K562 (cell line): ENCODE results near the gene FASTK. TPM values are rescaled to one million over a fixed set of nuclear protein-coding genes. Genes with fewer than 3 reads are reported as not detected.
A peak's percentile ranks its signal among the peaks of the same experiment; 100 is the strongest.

ENCODE experiments used
- ATAC-seq: fragments of 200-7000 bp; cut with Tn5 transposase; 3 replicates; pipeline ENCODE4 v1.9.1; 2020; ENCODE audit warnings: moderate library complexity
- BruUV-seq: library from RNA; stranded (reverse); fragments of 400-500 nt; replicated peaks from 2 replicates; lab custom pipeline; 2021; lab: Mats Ljungman, UMichigan
- CTCF ChIA-PET: fragments of 300-600 bp; formaldehyde crosslinking; extraction: SDS; loops from one replicate; lab custom pipeline; 2021; ENCODE audit warnings: low intra/inter-chr PET ratio; lab: Yijun Ruan, JAX
- POLR2A ChIA-PET: fragments of 300-600, 350-650 bp; sonication (Branson Sonifier 250); formaldehyde crosslinking; extraction: SDS; loops from one replicate; lab custom pipeline; 2021; ENCODE audit warnings: antibody characterized with exemption, inconsistent platforms; lab: Yijun Ruan, JAX
- DNase-seq, 4 experiments: peaks; one replicate each; pipeline versions ENCODE4 v3.0.0 to v3.0.0-alpha.2; 2011 to 2018; ENCODE audit warnings: low spot score in 3 of 4, mixed read lengths in 3 of 4; ENCODE audit errors: extremely low read depth in 1 of 4
- FAIRE-seq: peaks from 2 replicates; lab custom pipeline; 2011; peaks lifted over from hg19 to GRCh38; lab: Jason Lieb, UNC
- H2AFZ ChIP-seq: 2 replicates; pipeline ENCODE4 v1.6.0; 2011; ENCODE audit warnings: low read depth, low read length, control low read depth, inconsistent platforms
- H3K27ac ChIP-seq: fragments of 200-600 bp; 3 replicates; pipeline ENCODE4 v1.8.0; 2011; ENCODE audit warnings: low read depth, mild to moderate bottlenecking, control low read depth, inconsistent platforms, low read length, moderate library complexity, mixed read lengths; ENCODE audit errors: extremely low read depth
- H3K27me3 ChIP-seq, 2 experiments: fragments of 300-600 bp in 1 of 2; 2 replicates in 1 of 2; 3 replicates in 1 of 2; pipeline versions ENCODE4 v1.6.0 to v1.8.0; 2011; ENCODE audit warnings: inconsistent platforms in 2 of 2, low read length in 2 of 2, mild to moderate bottlenecking in 1 of 2, mixed read lengths in 1 of 2, moderate library complexity in 1 of 2; ENCODE audit not compliant: control insufficient read depth in 2 of 2, insufficient read depth in 2 of 2
- H3K36me3 ChIP-seq: fragments of 300-600 bp; 3 replicates; pipeline ENCODE4 v1.8.0; 2011; ENCODE audit warnings: mild to moderate bottlenecking, low read length, inconsistent platforms; ENCODE audit not compliant: control insufficient read depth, insufficient read depth
- H3K4me1 ChIP-seq, 2 experiments: fragments of 200-600 bp in 1 of 2; replicated peaks in 1 of 2; 2 replicates in 1 of 2; 3 replicates in 1 of 2; pipeline versions ENCODE4 v1.5.1 to v1.8.0; 2011; ENCODE audit warnings: inconsistent platforms in 2 of 2, low read length in 2 of 2, mild to moderate bottlenecking in 1 of 2, mixed read lengths in 1 of 2, moderate library complexity in 1 of 2; ENCODE audit not compliant: control insufficient read depth in 2 of 2, insufficient read depth in 2 of 2
- H3K4me2 ChIP-seq: 2 replicates; pipeline ENCODE4 v1.6.1; 2011; ENCODE audit warnings: low read length, control low read depth, inconsistent platforms, mixed read lengths; ENCODE audit not compliant: insufficient read depth
- H3K4me3 ChIP-seq: fragments of 200-600 bp; sonication (generic), shearing (Covaris generic); 2 replicates; pipeline ENCODE4 v1.5.1; 2016; ENCODE audit warnings: control low read depth, inconsistent platforms
- H3K79me2 ChIP-seq: fragments of 200-600 bp; 3 replicates; pipeline ENCODE4 v1.8.0; 2011; ENCODE audit warnings: low read length, inconsistent platforms; ENCODE audit not compliant: control insufficient read depth, insufficient read depth
- H3K9ac ChIP-seq, 2 experiments: 2 replicates each; pipeline versions ENCODE4 v1.6.0 to v1.6.1; 2011; ENCODE audit warnings: low read depth in 2 of 2, low read length in 2 of 2, control low read depth in 1 of 2, inconsistent platforms in 1 of 2, mild to moderate bottlenecking in 1 of 2, mixed read lengths in 1 of 2; ENCODE audit not compliant: insufficient read depth in 1 of 2
- H3K9me1 ChIP-seq: one replicate; pipeline ENCODE4 v1.6.0; 2011; ENCODE audit warnings: inconsistent platforms, mild to moderate bottlenecking, low read length, moderate library complexity; ENCODE audit not compliant: control insufficient read depth, insufficient read depth
- H3K9me3 ChIP-seq: replicated peaks from 2 replicates; pipeline ENCODE4 v1.5.1; 2011; ENCODE audit warnings: low read depth, low read length, inconsistent platforms; ENCODE audit not compliant: control insufficient read depth, insufficient read depth
- H4K20me1 ChIP-seq: replicated peaks from 2 replicates; pipeline ENCODE4 v1.6.1; 2011; ENCODE audit warnings: low read length, inconsistent platforms, mixed read lengths; ENCODE audit not compliant: control insufficient read depth, insufficient read depth
- HMG20A ChIP-seq: fragments of 450-650 bp; formaldehyde crosslinking; conservative IDR thresholded peaks from 2 replicates; pipeline ENCODE4 v1.4.0; 2020; ENCODE audit warnings: mild to moderate bottlenecking, mixed read lengths
- IRF2 ChIP-seq: sonication (generic); formaldehyde crosslinking; IDR thresholded peaks from 2 replicates; pipeline ENCODE4 v1.8.1; 2022; ENCODE audit warnings: mild to moderate bottlenecking, missing genetic modification reagents
- NONO ChIP-seq, 2 experiments: fragments of 200-400 bp in 1 of 2; fragments of 450-650 bp in 1 of 2; formaldehyde crosslinking in 1 of 2; IDR thresholded peaks; 2 replicates each; pipeline ENCODE4 v1.6.1; 2017; ENCODE audit warnings: low read depth in 2 of 2, mild to moderate bottlenecking in 2 of 2, moderate library complexity in 2 of 2, low read length in 1 of 2
- POLR2A ChIP-seq: fragments of 450-650 bp; conservative IDR thresholded peaks from 2 replicates; pipeline ENCODE4 v1.6.1; 2016
- SPI1 ChIP-seq: IDR thresholded peaks from 2 replicates; pipeline ENCODE4 v1.6.1; 2011; ENCODE audit warnings: low read depth, low read length, control low read depth, borderline replicate concordance
- XRCC5 ChIP-seq: fragments of 200-400 bp; formaldehyde crosslinking; IDR thresholded peaks from 2 replicates; pipeline ENCODE4 v1.6.1; 2017; ENCODE audit warnings: low read depth, mild to moderate bottlenecking, low read length
- ZNF41 ChIP-seq: fragments of 250-450 bp; sonication (Bioruptor Pico); conservative IDR thresholded peaks from 2 replicates; pipeline ENCODE4 v1.4.0; 2020; ENCODE audit warnings: mild to moderate bottlenecking
- WGBS: fragments of 100-300 bp; shearing (Covaris generic); methylation state at CpG from one replicate; pipeline ENCODE4 v1.1.6; 2016; ENCODE audit warnings: low coverage, mixed read lengths; ENCODE audit not compliant: insufficient coverage; ENCODE audit errors: missing lambda C conversion rate; 5-methylcytosine and 5-hydroxymethylcytosine counted together
- in situ Hi-C: fragments of 300-500 bp; cut with MboI; formaldehyde crosslinking; loops from 4 replicates; pipeline ENCODE4 v1.15.0; 2018; ENCODE audit warnings: inconsistent platforms, mixed read lengths
- intact Hi-C: fragments of 100-400 bp; cut with micrococcal nuclease; formaldehyde crosslinking; loops from 2 replicates; pipeline ENCODE4 v1.14.2; 2022
- polyA plus RNA-seq, 8 experiments: library from polyadenylated mRNA; depleted of rRNA in 4 of 8; stranded (reverse) in 5 of 8; unstranded in 3 of 8; fragments of >200 nt; fragmentation: Nextera tagmentation in 2 of 8; fragmentation: Illumina TruSeq in 1 of 8; extraction: Ambion mirVana in 2 of 8; extraction: Trizol in 1 of 8; gene quantifications; 2 replicates each; pipeline versions ENCODE4 v1.2.1 to v1.2.3, GENCODE V29; 2011 to 2014; ENCODE audit warnings: inconsistent platforms in 1 of 8, missing spikeins in 1 of 8
- total RNA-seq, 7 experiments: library from RNA; depleted of rRNA in 6 of 7; stranded (reverse); fragments of >200 nt in 6 of 7; fragmentation: Illumina TruSeq in 2 of 7; extraction: Trizol in 2 of 7; gene quantifications; 2 replicates each; pipeline versions ENCODE4 v1.2.1 to v1.2.3, GENCODE V29; 2011 to 2021; ENCODE audit warnings: low replicate concordance in 1 of 7
- TF ChIP-seq, protein P1 (sequence below): sonication (generic); formaldehyde crosslinking; IDR thresholded peaks from 2 replicates; pipeline ENCODE4 v1.8.1; 2023; ENCODE audit warnings: mild to moderate bottlenecking, missing genetic modification reagents
- TF ChIP-seq, protein P2 (sequence below): sonication (generic); formaldehyde crosslinking; IDR thresholded peaks from 2 replicates; pipeline ENCODE4 v1.9.0; 2022; ENCODE audit warnings: mild to moderate bottlenecking, missing genetic modification reagents

FASTK gene
- total and polyA plus RNA-seq, 9 of the 15 experiments (the other 6 are each of a cell fraction or from before 2014, with no cell fraction given): 0.51 to 150 (median 48.2) TPM

DNA sequence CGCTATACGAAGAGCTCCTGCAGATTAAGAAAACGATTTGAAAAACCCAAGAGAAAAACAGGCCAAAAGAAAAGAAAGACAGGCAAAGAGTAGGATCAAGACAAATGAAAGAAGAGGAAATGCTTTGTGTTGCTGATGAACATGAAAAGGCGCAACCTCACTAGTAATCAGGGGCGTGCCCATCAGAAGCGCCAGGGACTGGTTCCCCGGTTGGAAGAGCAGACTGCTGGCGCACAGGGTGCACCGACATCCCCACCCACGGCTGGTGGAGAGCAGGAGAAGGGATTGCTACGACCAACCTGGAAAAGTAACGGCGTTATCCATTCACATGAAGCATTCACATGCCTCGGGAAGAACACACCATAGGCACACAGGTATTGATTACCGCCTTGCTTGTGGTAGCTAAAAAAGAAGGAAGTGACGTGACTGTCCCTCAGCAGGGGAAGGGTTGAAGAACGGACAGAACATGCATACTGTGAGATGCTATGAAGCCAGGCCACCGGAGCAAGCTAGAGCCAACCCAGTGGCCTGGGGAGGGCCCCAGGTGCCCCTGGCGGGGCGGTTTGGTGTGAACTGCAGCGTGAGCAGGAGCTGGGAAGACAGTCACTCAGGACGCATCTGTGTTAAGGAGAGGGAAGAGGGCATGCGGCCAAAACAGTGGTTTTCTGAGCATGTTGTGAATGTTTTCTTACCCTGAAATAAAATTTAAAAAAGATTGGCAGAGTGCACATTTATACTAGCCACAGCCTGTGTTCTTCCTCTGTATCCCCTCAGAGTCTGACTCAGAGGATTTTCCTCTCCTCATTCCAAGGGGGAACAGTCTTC, 24.0 kb upstream of the FASTK start:
- Histone ChIP-seq H3K9ac (peak overlapping the region in 1 of 2 experiments; percentile 68; a peak in 1 of 4 replicates), H4K20me1 (peaks cover 61% of the 10 kb centered on the region), H3K9me3 (no peaks in the 10 kb centered on the region), H3K4me3 (no peak overlapping the region), H3K27me3 (no peaks in the 10 kb centered on the region), H3K79me2 (peaks cover 92% of the 10 kb centered on the region), H3K36me3 (peaks cover 64% of the 10 kb centered on the region), H3K4me2 (no peak overlapping the region), H3K4me1 (peaks cover 21 to 46% of the 10 kb centered on the region in 2 experiments), H2AFZ (no peak overlapping the region), H3K27ac (no peak overlapping the region), H3K9me1 (peaks cover 11% of the 10 kb centered on the region)
- no peak for ATAC-seq
- FAIRE-seq: peak; percentile 37
- 92% methylated on average over 23 of the region's 23 CpGs for WGBS
- DNase-seq: no peak
- CTCF ChIA-PET: interaction anchor here (0.6 kb wide), 1 partner anchor 206 kb away, joined by 3 read pairs; no protein-coding TSS in a partner anchor
- in situ Hi-C loops: no loop called here
- TF ChIP-seq NONO (IDR thresholded peaks at IDR 0.05; ENCODE audit: low read depth in 2 of 2, low read length in 1 of 2) (no peak), HMG20A (CRISPR knock-in tag) (no peak), ZNF41 (no peak), SPI1 (0 out of 2 replicates have a peak, but pooled peaks have one; percentile 2), XRCC5 (no peak), IRF2 (CRISPR knock-in tag) (0 out of 2 replicates have a peak, but pooled peaks have one; percentile 50), POLR2A (0 out of 2 replicates have a peak, but pooled peaks have one; percentile 13)
- TF ChIP-seq, protein P1, sequence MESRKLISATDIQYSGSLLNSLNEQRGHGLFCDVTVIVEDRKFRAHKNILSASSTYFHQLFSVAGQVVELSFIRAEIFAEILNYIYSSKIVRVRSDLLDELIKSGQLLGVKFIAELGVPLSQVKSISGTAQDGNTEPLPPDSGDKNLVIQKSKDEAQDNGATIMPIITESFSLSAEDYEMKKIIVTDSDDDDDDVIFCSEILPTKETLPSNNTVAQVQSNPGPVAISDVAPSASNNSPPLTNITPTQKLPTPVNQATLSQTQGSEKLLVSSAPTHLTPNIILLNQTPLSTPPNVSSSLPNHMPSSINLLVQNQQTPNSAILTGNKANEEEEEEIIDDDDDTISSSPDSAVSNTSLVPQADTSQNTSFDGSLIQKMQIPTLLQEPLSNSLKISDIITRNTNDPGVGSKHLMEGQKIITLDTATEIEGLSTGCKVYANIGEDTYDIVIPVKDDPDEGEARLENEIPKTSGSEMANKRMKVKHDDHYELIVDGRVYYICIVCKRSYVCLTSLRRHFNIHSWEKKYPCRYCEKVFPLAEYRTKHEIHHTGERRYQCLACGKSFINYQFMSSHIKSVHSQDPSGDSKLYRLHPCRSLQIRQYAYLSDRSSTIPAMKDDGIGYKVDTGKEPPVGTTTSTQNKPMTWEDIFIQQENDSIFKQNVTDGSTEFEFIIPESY (CRISPR knock-in tag): peak; percentile 77
- TF ChIP-seq, protein P2, sequence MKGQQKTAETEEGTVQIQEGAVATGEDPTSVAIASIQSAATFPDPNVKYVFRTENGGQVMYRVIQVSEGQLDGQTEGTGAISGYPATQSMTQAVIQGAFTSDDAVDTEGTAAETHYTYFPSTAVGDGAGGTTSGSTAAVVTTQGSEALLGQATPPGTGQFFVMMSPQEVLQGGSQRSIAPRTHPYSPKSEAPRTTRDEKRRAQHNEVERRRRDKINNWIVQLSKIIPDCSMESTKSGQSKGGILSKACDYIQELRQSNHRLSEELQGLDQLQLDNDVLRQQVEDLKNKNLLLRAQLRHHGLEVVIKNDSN (CRISPR knock-in tag): 0 out of 2 replicates have a peak, but pooled peaks have one; percentile 13
- BruUV-seq: TSS peak; percentile 32
- intact Hi-C loops: no loop called here
- POLR2A ChIA-PET: interaction anchor here (0.5 to 4.7 kb wide), 6 partner anchors 11 to 111 kb away, joined by 3 to 31 read pairs (median 4); no protein-coding TSS in a partner anchor
